Measurements from ENCODE around the gene SYT9.
"Not testable (repeated sequence)": the region's sequence is repeated elsewhere in the genome, so short reads cannot be mapped to it uniquely, and the experiment has no call there.

Gene SYT9

DNA sequence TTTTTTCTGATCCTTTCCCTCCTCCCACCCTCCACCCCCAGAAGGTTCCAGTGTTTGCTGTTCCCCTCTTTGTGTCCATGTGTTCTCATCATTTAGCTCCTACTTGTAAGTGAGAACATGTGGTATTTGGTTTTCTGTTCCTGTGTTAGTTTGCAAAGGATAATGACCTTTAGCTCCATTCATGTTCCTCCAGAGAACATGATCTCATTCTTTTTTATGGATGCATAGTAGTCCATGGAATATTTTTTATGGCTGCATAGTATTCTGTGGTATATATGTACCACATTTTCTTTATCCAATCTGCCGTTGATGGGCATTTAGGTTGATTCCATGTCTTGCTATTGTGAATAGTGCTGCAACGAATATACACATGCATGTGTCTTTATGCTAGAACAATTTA, 83.7 kb downstream of the SYT9 start:
- H3K27ac Mint-ChIP-seq; H3K36me3 Mint-ChIP-seq; DNase-seq (ENCODE audit: low spot score in 2 of 2); H3K4me1 Mint-ChIP-seq; ATAC-seq (ENCODE audit: low read depth); H3K9me3 Mint-ChIP-seq; H3K4me3 Mint-ChIP-seq; H3K27me3 Mint-ChIP-seq: not testable (repeated sequence)

DNA sequence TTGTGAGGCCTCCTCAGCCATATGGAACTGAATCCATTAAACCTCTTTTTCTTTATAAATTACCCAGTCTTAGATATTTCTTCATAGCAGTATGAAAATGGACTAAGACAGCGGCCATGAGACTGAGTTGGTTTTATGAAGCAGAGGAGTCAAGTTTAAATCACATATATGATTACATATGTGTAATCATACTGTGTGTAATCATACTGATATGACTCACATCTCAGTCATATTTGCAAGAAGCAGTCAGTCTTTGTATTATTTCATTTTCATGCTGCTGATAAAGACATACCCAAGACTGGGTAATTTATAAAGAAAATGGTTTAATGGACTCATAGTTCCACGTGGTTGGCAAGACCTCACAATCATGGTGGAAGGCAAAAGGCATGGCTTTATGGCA, 89.8 kb downstream of the SYT9 start:
- Mint-ChIP-seq H3K9me3 (peaks cover 3% of the 10 kb centered on the region), H3K4me1 (no peaks in the 10 kb centered on the region), H3K4me3 (no peak overlapping the region), H3K36me3 (peaks cover 2% of the 10 kb centered on the region), H3K27me3 (peaks cover 13% of the 10 kb centered on the region), H3K27ac (no peak overlapping the region)
- ATAC-seq (ENCODE audit: low read depth) (no peak), DNase-seq (ENCODE audit: low spot score in 2 of 2) (no peak)

DNA sequence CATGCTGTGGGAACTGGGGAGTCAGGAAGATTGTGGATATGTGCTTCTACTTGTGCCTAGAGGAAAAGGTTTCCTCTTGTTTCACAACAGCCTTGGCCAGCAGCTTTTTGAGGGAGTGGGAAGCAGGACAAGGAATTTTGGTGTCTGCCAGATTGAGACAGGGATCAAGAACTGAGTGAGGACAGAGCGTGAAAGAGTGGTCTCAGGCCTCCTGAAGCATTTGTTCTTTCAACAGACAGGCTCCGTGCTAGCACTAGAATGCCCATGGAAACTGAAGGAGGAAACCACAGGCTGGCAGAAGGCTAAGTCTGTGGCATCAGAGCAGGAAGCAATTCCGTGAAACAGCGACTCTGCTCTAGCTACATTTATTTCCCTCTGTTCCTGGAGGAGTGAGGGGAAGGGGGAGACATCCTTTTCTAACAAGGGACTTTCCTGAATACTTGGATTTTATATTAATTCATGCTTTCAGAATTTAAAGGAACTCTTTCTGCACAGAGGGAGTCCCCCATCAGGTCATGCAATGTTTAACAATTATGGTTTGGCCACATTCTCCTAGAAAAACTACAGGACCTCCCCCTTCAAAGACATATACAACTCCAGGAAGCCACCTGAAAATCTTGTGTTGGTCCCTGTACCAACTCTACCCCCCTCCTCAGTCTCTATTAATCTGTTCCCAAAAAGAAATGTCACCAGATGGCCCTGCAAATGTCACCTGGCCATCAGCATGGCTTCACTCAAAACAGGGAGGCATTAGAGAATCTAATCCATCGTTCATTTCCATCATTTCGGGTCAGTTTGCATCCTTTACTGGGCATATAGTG, 96.1 kb downstream of the SYT9 start:
- H3K36me3 Mint-ChIP-seq: no peaks in the 10 kb centered on the region
- H3K27me3 Mint-ChIP-seq: peaks cover 5% of the 10 kb centered on the region
- DNase-seq (ENCODE audit: low spot score in 2 of 2) (no peak), ATAC-seq (ENCODE audit: low read depth) (no peak)
- no peak overlapping the region for H3K27ac Mint-ChIP-seq
- H3K4me3 Mint-ChIP-seq: no peak overlapping the region
- no peaks in the 10 kb centered on the region for H3K4me1 Mint-ChIP-seq
- no peaks in the 10 kb centered on the region for H3K9me3 Mint-ChIP-seq

DNA sequence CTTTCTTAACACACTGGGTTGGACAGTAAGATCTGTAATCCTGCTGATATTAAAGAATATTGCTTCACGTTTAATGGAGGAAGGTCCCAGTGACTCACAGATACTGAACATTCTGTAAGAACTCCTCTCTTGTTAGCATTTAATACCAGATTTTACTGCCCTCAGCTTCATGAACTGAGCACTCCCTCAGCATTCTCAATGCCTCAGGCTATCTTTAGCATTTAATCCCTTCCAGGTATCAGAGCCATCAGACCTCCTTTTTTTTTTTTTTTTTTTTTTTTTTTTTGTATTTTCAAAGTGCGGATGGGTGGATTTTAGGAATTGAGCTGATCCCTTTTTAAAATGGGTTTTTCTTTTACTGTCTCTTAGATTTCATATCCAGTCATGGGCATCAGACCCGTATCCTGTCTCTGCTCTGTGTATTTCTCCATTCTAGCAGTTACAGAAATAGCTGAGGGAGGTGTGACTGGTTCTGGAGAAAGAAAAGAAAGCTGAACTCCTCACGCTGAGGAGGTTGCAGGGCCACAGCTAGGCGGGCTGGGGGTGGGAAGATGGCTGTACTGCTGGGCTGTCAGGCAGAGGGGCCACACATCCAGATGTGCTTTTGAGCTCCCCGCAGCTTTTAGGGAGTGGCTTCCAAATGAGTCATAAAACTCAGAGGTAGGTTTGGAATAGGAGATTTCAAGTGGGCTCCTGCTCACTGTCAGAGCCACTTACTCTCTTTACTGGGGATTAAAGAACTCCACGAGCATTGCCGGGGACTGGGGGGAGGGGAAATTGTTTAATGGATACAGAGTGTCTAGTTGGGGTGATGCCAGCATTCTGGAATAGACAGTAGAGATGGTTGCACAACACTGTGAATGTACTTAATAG, 97.0 kb downstream of the SYT9 start:
- Mint-ChIP-seq H3K36me3 (no peaks in the 10 kb centered on the region), H3K9me3 (no peaks in the 10 kb centered on the region), H3K4me3 (no peak overlapping the region), H3K27ac (no peak overlapping the region), H3K27me3 (peaks cover 5% of the 10 kb centered on the region), H3K4me1 (peaks cover 4% of the 10 kb centered on the region)
- DNase-seq (ENCODE audit: low spot score in 2 of 2): no peak
- ATAC-seq (ENCODE audit: low read depth): no peak

DNA sequence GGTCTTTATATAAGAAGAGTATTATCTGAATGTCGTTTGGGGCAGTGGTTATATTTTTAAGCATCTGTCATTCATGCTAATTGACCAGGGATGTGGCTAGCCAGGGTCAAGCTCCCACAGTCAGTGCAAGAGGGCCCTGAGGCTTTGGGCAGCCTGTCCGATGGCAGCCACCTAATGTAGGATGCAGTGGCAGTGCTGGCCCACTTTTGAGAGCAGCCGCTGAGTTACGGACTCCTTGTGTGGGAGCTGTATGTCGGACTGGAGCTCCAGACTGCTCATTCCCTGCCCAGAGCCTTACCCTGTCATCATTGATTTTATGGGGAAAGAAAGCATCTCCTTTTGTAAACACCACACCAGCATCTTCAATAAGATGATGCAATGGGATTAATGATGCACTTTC, 99.5 kb downstream of the SYT9 start:
- no peak overlapping the region for H3K4me3 Mint-ChIP-seq
- no peaks in the 10 kb centered on the region for H3K36me3 Mint-ChIP-seq
- peaks cover 2% of the 10 kb centered on the region for H3K27me3 Mint-ChIP-seq
- peaks cover 4% of the 10 kb centered on the region for H3K4me1 Mint-ChIP-seq
- H3K27ac Mint-ChIP-seq: no peak overlapping the region
- H3K9me3 Mint-ChIP-seq: no peaks in the 10 kb centered on the region
- DNase-seq (ENCODE audit: low spot score in 2 of 2): no peak
- ATAC-seq (ENCODE audit: low read depth): no peak

DNA sequence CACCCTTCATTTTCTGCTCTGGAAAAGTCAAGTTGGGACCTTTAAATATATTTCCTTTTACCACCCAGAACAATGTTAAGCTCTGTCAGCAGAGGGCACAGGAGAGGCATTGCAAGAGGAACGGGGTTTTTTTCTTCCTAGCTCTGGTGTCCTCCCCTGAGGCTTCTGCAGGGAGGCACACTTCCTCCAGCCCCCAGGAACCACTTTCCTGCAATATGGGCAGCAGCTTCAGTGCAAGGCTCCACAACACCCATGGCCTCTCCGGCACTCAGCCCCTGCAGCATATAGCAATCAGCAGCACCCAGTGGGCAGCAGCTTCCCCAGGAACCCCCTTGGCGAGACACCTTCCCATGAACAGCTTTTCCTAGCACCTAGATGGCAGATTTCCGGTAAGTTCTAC, 101.4 kb downstream of the SYT9 start:
- DNase-seq (ENCODE audit: low spot score in 2 of 2): peak; percentile 21 to 28

DNA sequence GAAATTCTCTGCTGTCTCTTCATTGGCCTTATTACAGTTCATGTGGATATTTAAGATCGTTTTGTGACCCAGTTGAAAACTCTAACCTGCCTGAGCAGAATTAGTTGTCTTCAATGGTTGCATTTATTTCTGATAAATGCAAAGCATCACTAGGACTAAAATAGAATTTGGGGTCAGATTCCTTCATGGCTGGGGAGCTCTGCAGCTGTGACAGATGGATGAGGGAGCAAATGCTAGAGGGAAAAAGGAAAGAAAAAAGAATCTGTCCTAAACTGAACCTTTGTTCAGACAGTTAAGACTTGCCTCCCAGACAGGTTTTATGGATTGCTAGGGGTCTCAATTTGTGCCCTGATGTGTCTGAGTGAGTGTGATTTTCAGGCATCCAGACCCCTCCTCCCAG, 113.0 kb downstream of the SYT9 start:
- H3K4me3 Mint-ChIP-seq: no peak overlapping the region
- H3K27ac Mint-ChIP-seq: no peak overlapping the region
- ATAC-seq (ENCODE audit: low read depth): no peak

More for the DNA sequence above, 101.4 kb downstream of the SYT9 start:
- Mint-ChIP-seq H3K4me1 (peaks cover 4% of the 10 kb centered on the region), H3K4me3 (no peak overlapping the region), H3K27ac (no peak overlapping the region), H3K9me3 (no peaks in the 10 kb centered on the region), H3K27me3 (no peaks in the 10 kb centered on the region), H3K36me3 (no peaks in the 10 kb centered on the region)
- ATAC-seq (ENCODE audit: low read depth): peak; percentile 62

DNA sequence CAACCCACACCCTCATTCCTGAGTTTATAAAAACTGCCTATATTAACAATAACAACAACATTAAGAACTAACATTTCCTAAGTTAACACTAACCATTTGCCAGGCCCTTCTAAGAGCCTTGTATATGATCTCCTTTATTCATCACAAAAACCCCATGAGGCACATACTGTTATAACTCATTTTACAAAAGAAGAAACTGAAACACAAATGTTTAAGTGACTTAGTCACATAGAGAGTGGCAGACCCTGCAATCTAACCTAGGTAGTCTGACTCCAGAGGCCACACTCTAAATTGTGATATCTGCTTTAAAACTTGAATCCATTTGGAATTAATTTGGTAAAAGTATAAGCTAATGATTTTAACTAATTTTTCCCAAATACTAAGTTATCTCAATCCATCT, 116.1 kb downstream of the SYT9 start:
- H3K27me3 Mint-ChIP-seq: peaks cover 2% of the 10 kb centered on the region
- H3K9me3 Mint-ChIP-seq: peaks cover 6% of the 10 kb centered on the region
- no peak overlapping the region for H3K27ac Mint-ChIP-seq
- peaks cover 3% of the 10 kb centered on the region for H3K36me3 Mint-ChIP-seq
- no peak overlapping the region for H3K4me3 Mint-ChIP-seq
- ATAC-seq (ENCODE audit: low read depth) (no peak), DNase-seq (ENCODE audit: low spot score in 2 of 2) (no peak)
- H3K4me1 Mint-ChIP-seq: no peaks in the 10 kb centered on the region

More for the DNA sequence above, 113.0 kb downstream of the SYT9 start:
- Mint-ChIP-seq H3K27me3 (no peaks in the 10 kb centered on the region), H3K4me1 (no peaks in the 10 kb centered on the region), H3K9me3 (peaks cover 1% of the 10 kb centered on the region), H3K36me3 (no peaks in the 10 kb centered on the region)
- no peak for DNase-seq (ENCODE audit: low spot score in 2 of 2)

DNA sequence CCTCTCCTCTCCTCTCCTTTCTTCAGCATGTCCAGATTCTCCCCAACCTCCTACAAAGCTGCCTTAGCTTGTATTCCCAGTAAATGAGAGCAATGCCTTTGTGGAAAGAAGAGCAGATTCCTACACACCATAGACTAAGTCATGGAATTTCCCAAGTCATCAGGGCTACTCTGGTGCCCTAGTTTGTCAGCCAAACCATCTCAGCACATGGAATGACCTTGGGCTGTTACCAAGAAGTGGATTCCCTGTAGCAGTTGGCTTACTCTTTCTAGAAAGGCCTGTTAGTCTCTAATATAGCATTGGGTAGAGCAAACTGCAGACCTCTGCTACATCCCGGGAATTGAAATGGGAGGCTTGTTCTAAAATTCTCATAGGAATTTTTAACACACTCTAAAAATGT, 124.7 kb downstream of the SYT9 start:
- no peak overlapping the region for H3K27ac Mint-ChIP-seq
- peaks cover 2% of the 10 kb centered on the region for H3K36me3 Mint-ChIP-seq
- H3K4me3 Mint-ChIP-seq: no peak overlapping the region
- H3K27me3 Mint-ChIP-seq: peaks cover 20% of the 10 kb centered on the region
- DNase-seq (ENCODE audit: low spot score in 2 of 2) (no peak), ATAC-seq (ENCODE audit: low read depth) (no peak)
- peaks cover 11% of the 10 kb centered on the region for H3K9me3 Mint-ChIP-seq
- no peaks in the 10 kb centered on the region for H3K4me1 Mint-ChIP-seq

DNA sequence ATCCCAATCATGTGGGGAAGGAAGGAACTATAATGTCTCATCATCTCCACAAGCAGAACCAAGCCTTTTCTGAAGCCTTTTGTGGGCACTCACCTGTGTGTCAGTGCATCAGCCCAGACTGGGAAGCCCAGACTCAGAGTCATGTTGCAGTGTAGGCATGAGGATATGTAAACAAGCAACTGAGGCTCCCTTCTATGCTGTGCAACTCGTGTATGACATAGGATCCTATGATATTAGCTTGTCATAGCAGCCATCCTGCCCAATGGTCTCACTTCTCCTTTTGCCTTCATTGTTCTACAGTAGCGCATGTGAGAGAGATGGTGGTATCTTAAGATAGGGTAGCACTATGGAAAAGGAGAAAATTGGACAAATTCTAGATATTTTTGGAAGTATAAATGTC, 130.2 kb downstream of the SYT9 start:
- ATAC-seq (ENCODE audit: low read depth) (peak; percentile 84), DNase-seq (ENCODE audit: low spot score in 2 of 2) (no peak)
- peaks cover 10% of the 10 kb centered on the region for H3K27me3 Mint-ChIP-seq
- H3K4me1 Mint-ChIP-seq: no peaks in the 10 kb centered on the region
- H3K27ac Mint-ChIP-seq: no peak overlapping the region
- H3K9me3 Mint-ChIP-seq: peaks cover 3% of the 10 kb centered on the region
- peaks cover 2% of the 10 kb centered on the region for H3K36me3 Mint-ChIP-seq
- H3K4me3 Mint-ChIP-seq: no peak overlapping the region

DNA sequence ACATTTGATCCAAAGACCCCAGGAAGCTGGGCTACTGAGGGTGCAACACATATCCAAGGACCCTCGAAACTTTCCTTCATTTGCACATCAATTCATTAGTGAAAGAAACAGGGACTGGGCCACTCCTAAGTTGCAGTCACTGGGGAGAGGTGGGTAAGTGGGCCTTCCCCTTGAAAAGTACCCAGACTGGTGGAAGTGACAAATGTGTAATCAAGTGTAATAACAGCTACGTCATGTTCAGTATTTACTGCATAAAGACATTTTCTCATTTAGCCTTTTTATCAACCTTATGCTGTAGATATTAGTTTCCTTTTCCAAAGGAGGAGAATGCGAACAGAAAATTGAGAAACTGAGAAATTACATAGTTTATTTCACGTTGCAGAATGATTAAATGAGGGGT, 131.7 kb downstream of the SYT9 start:
- Mint-ChIP-seq H3K27me3 (peaks cover 4% of the 10 kb centered on the region), H3K36me3 (peaks cover 2% of the 10 kb centered on the region), H3K4me3 (no peak overlapping the region), H3K27ac (no peak overlapping the region), H3K9me3 (peaks cover 3% of the 10 kb centered on the region), H3K4me1 (no peaks in the 10 kb centered on the region)
- ATAC-seq (ENCODE audit: low read depth) (peak; percentile 57), DNase-seq (ENCODE audit: low spot score in 2 of 2) (no peak)

DNA sequence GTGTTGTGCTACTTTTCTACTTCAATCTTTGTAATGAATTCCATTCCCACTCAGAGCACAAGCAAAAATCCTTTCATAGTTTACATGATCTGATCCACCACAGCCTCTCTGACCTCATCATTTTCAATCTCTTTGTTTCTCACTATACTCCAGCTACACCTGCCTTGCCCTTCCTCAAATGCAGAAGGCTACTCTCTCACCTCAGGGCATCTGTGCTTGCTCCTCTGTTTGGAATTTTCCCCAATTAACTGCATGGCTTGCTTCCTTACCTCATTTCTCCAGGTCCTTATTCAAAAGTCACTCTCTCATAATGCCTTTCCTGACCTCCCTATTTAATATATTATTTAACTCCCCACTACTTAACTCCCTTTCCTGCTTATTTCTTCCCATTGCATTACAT, 133.0 kb downstream of the SYT9 start:
- Mint-ChIP-seq H3K9me3 (peaks cover 3% of the 10 kb centered on the region), H3K27me3 (peaks cover 2% of the 10 kb centered on the region), H3K27ac (no peak overlapping the region), H3K4me3 (no peak overlapping the region), H3K4me1 (no peaks in the 10 kb centered on the region), H3K36me3 (peaks cover under 1% of the 10 kb centered on the region)
- ATAC-seq (ENCODE audit: low read depth) (no peak), DNase-seq (ENCODE audit: low spot score in 2 of 2) (no peak)

DNA sequence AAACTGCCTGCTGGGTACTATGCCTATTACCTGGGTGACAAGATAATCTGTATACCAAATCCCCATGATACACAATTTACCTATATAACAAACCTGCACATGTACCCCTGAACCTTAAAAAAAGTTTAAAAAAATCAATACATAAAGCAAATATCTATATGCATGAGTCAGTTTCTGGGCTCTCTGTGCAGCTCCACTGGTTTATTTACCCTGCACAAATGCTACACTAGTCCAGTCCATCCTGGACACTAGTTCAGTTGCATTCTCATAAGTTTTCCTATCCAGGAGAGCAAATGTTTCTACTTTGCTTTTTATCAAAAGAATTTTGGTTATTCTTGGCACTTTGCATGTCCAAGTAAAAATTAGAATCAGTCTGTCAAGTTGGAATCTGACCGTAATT, 133.8 kb downstream of the SYT9 start:
- H3K36me3 Mint-ChIP-seq: no peaks in the 10 kb centered on the region
- ATAC-seq (ENCODE audit: low read depth): no peak
- H3K4me1 Mint-ChIP-seq: no peaks in the 10 kb centered on the region
- H3K27ac Mint-ChIP-seq: no peak overlapping the region
- no peaks in the 10 kb centered on the region for H3K27me3 Mint-ChIP-seq
- no peaks in the 10 kb centered on the region for H3K9me3 Mint-ChIP-seq
- H3K4me3 Mint-ChIP-seq: no peak overlapping the region
- DNase-seq (ENCODE audit: low spot score in 2 of 2): no peak
